H4 (cell line): ENCODE data around the gene SCNN1B. TPM values are rescaled to one million over a fixed set of nuclear protein-coding genes. Genes with fewer than 3 reads are reported as not detected.
"Not testable (repeated sequence)": the region's sequence is repeated elsewhere in the genome, so short reads cannot be mapped to it uniquely, and the experiment has no call there.

Experiments used
- DNase-seq: peaks from one replicate; pipeline ENCODE4 v3.0.0-alpha.2; 2015; ENCODE audit warnings: low spot score
- total RNA-seq: library from RNA; depleted of rRNA; stranded (reverse); fragments of >200 nt; shearing (Covaris generic); gene quantifications from 2 replicates; pipeline ENCODE4 v1.2.3, GENCODE V29; 2014

Gene SCNN1B
- total RNA-seq, 1 experiment from 2014 or later: not detected

- DNase-seq: no peak
These were observed 78.4 kb downstream of the SCNN1B start for GRCh38 chr16:23380501-23380951.

DNA sequence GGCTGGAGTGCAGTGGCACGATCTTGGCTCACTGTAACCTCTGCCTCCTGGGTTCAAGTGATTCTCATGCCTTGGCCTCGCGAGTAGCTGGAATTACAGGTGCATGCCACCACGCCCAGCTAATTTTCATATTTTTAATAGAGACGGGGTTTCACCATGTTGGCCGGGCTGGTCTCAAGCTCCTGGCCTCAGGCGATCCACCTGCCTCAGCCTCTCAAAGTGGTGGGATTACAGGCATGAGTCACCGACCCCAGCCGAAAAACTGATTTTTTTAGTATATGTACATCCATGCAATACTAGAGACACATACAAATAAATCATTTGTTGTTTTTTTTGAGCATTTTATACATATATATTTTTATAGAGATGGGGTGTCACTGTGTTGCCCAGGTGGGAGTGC, 79.6 kb downstream of the SCNN1B start:
- DNase-seq: not testable (repeated sequence)

GRCh38 chr16:23382279-23382678, 80.2 kb downstream of the SCNN1B start:
- no peak for DNase-seq

DNA sequence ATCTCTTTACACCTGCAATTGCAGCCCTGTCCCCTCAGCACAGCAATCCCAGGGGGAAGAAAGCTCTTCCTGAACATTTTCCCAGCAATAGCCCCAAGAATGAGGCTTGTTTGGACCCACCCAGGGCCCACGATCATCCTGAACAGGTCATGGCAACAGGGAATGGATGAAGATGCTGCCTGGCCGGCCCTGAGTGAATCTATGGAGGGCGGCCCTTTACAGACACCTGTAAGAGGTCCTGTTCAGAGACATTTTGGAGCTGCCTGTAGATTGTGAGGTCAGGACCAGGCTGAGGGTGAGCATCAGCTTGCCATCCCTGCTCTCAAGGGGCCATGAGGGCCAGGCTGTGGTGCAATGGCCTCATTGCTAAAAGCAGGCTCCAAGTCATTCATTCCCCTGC, 81.8 kb downstream of the SCNN1B start:
- no peak for DNase-seq

DNA sequence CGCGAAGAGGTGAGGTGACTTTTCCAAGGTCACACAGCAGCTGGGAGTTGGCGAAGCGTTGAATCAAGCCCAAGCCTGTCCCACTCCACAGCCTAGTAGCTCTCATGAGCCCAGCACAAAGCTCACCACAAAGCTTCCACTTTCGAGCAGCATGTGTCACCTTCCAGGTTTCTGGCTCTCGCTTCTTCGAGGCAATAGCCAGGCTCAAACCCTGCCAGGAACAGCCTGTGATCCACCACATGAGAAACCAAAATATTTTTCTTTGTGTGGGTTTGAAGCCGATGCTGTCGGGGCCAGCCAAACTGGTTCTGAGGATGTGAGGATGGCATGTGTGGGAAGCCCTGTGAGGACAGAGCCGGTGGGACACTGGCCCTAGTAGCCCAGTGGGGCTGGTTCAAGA, 82.8 kb downstream of the SCNN1B start:
- DNase-seq: no peak

DNA sequence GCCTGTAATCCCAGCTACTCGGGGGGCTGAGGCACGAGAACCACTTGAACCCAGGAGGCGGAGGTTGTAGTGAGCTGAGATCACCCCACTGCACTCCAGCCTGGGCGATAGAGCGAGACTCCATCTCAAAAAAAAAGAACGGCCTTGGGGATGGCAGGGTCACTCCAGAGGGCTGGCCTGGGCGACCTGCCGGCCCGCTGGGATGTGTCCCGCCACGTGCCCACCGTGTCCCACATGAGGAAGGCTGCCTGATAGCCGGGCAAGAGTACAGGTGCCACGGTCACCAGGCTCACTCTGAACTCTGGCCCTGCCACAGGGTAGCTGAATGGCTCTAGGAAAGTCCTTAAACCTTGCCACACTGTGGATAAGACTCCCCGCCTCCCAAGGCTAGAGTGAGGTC, 83.3 kb downstream of the SCNN1B start:
- DNase-seq: no peak

DNA sequence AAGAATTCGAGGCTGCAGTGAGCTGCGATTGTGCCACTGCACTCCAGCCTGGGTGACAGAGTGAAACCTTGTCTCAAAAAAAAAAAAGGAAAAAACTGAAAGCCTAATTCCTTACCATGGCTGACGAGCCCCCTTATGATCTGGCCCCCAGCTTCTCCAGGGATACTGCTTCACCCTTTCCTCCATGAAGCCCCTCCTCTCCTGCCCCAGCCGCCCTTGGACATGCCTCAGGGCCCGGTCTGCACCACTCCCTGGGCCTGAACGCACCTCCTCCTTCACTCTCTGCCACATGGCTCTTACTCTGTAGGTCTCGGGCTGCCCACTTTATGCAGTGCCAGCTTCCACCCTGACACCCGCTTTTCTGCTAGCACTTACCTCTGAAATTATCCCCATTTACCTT, 85.6 kb downstream of the SCNN1B start:
- no peak for DNase-seq

- DNase-seq: no peak
These were observed 86.7 kb downstream of the SCNN1B start for GRCh38 chr16:23388786-23389185.

- no peak for DNase-seq
These were observed 87.1 kb downstream of the SCNN1B start for GRCh38 chr16:23389201-23389600.

GRCh38 chr16:23389936-23390335, 87.8 kb downstream of the SCNN1B start:
- DNase-seq: not testable (repeated sequence)

DNA sequence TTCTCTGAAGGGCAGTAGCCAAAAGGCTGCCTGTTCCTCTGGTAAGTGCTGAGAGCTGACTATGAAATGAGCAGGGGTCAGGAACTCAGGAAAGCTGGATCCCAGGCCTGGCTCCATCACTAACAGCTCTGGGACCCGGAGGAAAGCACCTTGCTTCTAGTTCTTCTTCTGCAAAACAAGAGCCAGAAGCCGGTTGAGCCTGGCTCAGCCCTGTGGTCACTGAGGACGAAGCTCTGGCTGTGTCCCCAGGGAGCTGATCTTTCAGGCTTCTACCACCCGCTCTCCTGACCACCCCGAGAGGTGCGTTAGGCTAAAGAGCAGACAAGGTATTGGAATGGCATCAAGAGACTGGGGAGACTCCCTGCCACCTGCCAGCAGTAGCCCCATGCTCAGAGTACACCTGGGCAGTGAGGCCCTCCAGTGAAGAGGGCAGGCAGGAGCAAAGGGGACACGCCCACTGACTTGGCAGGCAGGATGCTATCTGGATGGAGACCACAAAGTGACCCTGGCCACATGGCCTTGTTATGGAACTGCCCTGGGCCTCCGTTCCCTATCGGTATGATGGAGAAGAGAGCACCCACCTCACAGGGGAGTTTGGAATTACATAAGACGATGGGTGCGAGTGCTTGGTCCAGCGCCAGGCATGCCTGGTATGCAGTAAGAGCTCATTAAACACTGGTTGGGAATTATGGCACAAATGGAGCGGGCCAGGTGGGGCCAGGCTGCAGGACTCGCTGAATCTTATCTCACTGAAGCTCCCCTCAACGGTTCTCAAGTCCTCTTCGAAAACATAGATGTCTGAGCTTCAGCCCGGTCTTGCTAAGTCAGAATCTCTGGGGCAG, 89.5 kb downstream of the SCNN1B start:
- DNase-seq: no peak

- no peak for DNase-seq
These were observed 90.1 kb downstream of the SCNN1B start for GRCh38 chr16:23392223-23392600.

DNA sequence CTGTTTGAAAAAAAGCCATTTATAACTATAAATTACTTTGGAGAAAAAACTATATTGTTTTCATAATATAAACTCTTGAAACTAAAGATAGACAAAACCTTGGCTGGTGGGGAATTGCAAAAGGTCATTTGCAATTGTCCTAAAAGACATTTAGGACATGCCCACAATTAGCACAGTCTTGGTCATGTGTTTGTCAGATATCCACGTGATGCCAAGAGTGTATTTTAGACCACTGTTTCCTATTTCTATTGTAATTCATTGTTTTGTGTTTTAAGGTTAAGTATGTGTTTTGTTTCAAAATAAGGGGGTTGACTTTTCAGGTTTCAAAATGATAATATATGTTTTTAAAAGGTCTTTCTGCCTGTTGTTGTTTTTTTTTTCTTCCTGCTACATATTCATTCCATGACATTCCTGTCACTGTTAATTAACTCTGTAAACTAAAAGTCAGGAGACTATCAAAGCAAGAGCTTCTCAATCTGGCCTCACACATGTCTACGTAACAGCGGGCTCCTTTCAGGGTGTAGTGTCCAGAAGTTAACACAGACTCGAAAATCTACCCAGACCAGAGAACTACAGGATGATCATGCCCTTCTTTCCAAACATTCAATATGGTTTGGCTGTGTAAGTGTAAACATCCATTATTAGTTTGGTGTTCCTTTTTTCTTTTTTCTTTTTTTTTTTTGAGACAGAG, 92.2 kb downstream of the SCNN1B start:
- DNase-seq: no peak

DNA sequence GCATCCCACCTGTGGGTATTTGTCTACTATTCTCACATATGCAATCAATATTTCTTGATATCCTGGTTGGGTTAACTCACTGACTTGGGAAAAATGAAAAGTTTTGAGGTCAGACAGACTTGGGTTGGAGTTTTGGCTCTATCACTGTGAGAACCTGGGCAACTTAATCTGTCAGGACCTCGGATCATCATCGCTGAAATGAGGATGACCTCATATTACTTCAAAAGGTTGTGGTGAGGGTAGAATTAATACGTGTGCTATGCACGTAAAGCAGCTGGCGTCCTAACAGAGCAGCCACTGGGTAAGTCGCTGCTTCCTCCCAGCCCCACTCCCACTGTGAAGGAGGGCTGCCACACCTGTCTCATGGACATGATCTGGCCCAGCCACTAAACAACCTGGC, 93.6 kb downstream of the SCNN1B start:
- no peak for DNase-seq

DNA sequence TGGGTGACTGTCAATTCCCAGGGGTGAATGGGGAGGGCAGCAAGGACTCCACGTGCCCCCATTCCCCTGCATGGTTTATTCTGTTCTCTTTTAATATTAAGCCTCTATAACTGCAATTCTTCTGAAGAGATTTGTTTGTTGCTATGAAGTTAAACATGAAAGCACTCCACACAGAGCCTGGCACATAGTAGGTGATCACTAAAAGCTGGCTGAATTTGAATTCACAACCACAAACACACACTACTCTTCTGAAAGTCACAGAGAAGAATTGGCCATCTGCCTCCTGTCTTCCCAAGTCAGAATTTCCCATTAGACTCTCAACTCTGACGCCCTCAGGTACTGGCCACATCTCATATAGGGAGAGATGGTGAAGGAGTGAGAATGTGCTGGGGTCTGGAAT, 95.4 kb downstream of the SCNN1B start:
- DNase-seq: no peak

DNA sequence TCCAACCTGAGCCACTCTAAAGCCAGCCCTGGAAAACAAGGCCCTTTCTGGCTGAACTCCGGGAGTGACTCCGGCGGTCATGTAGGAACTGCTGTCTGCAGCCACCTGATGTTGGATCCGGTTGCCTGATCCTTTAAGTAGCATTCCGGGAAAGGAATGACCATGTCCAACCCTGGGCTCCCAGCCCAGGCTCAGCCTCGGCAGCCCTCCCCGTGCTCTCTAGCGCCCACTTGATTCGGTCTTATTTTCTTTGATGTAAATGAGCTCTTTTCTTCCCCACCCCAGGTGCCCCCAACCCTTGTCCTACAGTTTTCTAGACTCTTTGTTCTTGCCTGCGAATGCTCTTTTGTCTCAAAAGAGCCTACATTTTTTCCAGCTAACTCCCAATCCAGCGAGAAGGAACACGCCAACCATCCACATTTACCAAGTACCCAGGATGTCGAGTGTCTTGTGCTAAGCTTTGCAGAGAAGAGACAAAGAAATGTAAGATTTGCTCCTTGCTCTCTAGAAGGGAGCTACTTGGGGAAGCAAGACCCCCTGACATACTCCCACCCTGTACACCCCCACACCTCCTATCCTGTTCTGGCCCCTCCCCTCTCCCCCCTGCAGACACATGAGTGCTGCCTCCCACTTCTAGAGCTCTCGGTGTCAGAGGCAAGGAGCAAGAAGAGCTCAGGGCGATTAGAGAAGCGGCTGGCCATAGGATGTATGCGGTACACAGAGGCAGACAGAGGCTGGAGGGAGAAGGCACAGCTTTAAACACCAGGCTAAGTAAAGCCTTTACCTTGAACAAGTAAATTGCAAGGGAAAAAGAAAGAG, 97.1 kb downstream of the SCNN1B start:
- DNase-seq: no peak

DNA sequence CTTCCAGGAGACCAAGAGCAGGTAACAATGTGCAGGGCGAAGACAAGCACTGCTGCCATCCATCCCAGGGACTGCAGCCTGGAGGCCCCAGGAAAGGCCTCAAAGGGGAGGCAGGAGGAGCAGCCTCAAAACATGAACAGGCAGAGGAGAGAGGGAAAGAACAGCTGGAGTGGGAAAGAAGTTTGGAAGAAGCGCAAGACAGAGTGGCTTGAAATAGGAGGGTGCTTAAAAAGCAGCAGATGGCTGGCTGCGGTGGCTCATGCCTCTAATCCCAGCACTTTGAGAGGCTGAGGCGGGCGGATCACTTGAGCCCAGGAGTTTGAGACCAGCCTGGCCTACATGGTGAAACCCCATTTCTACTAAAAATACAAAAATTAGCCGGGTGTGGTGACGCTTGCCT, 98.3 kb downstream of the SCNN1B start:
- not testable (repeated sequence) for DNase-seq

DNA sequence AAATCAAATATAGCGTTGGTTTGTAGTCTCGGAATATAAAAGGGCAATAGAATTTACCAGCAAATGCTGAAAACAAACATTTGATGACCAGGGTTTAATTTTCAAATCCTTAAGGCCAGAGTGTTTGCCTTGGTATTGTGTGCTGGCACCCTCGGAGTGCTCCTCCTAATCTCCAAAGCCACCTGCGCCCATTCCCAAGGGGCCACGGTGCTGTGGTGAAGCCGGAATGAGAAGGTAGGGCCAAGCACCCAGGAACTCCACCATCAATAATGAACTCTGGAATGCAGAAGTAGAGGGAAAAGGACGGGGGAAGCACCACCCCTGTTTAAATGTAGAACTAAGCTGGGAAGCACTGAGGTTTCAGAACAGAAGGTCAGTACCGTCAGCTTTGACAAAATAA, 99.0 kb downstream of the SCNN1B start:
- no peak for DNase-seq

DNA sequence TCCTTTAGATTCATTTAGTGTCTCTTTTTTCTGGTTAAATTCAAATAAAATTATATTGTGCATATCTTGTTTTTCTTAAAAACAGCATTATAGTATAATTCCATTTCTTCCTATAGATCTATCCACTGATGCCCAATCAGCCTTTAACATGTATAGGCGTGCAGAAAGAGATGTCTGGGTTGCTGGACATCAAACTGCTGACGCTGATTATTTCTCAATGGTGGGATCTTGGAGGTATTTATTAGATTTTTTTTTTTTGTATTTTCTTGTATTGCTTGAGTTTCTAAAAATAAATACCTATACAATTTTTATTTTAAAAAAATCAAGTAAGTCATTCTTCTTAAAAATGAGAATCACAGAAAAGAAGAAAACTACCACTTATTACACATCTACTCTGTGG, 100.0 kb downstream of the SCNN1B start:
- no peak for DNase-seq

- DNase-seq: no peak
These were observed 101.4 kb downstream of the SCNN1B start for GRCh38 chr16:23403547-23403946.

DNA sequence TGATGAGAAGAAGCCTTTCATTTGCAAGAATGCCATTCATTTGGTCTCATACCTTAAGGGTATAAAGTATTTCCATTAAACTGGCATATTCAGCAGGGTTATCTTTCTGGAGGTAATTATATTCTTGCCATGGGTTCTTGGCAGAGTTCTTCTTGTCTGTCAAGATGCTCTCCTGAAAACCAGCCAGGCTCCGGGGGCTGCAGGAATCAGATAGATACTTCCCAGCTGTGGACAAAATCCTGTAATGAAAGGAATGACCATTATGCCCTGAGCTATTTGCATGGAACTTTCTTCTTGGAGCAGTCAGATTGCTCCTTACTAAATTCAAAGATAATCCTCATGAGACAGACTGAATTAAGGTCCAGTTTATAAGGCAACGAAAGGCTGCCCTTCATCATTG, 103.9 kb downstream of the SCNN1B start:
- no peak for DNase-seq

- no peak for DNase-seq
These were observed 104.6 kb downstream of the SCNN1B start for GRCh38 chr16:23406546-23407240.
